HG03175 (cell line): ENCODE results near the gene ADAMTS17.

Experiments
- ATAC-seq: cut with Tn5 transposase; IDR thresholded peaks from one replicate; pipeline ENCODE4 v1.9.1; 2021; ENCODE audit warnings: mild to moderate bottlenecking, moderate library complexity; ENCODE audit not compliant: unreplicated experiment

The ADAMTS17 gene

GRCh38 chr15:100059521-100059920 lies 282.3 kb downstream of the ADAMTS17 start:
- no peak for ATAC-seq

- ATAC-seq: no peak
Measured at GRCh38 chr15:100059094-100059493, 282.7 kb downstream of the ADAMTS17 start.

- ATAC-seq: no peak
Measured at GRCh38 chr15:100058458-100058857, 283.3 kb downstream of the ADAMTS17 start.

- ATAC-seq: no peak
Measured at GRCh38 chr15:100057281-100057680, 284.5 kb downstream of the ADAMTS17 start.

- ATAC-seq: no peak
Measured at GRCh38 chr15:100056411-100057072, 285.2 kb downstream of the ADAMTS17 start.

- no peak for ATAC-seq
Measured at GRCh38 chr15:100055821-100056220, 286.0 kb downstream of the ADAMTS17 start.

GRCh38 chr15:100054539-100054938 lies 287.2 kb downstream of the ADAMTS17 start:
- no peak for ATAC-seq

GRCh38 chr15:100053474-100054121 lies 288.2 kb downstream of the ADAMTS17 start:
- ATAC-seq: no peak

GRCh38 chr15:100052716-100053473 lies 288.9 kb downstream of the ADAMTS17 start:
- ATAC-seq: no peak

GRCh38 chr15:100050877-100051786 lies 290.6 kb downstream of the ADAMTS17 start:
- no peak for ATAC-seq

GRCh38 chr15:100049936-100050876 lies 291.6 kb downstream of the ADAMTS17 start:
- ATAC-seq: no peak

GRCh38 chr15:100049483-100049882 lies 292.3 kb downstream of the ADAMTS17 start:
- ATAC-seq: no peak

GRCh38 chr15:100048736-100049135 lies 293.0 kb downstream of the ADAMTS17 start:
- no peak for ATAC-seq

GRCh38 chr15:100043692-100044091 lies 298.1 kb downstream of the ADAMTS17 start:
- no peak for ATAC-seq

- no peak for ATAC-seq
Measured at GRCh38 chr15:100043068-100043641, 298.6 kb downstream of the ADAMTS17 start.

- no peak for ATAC-seq
Measured at GRCh38 chr15:100042558-100042957, 299.2 kb downstream of the ADAMTS17 start.

- ATAC-seq: no peak
Measured at GRCh38 chr15:100041127-100041828, 300.5 kb downstream of the ADAMTS17 start.

GRCh38 chr15:100039994-100040393 lies 301.8 kb downstream of the ADAMTS17 start:
- no peak for ATAC-seq

GRCh38 chr15:100038736-100039135 lies 303.0 kb downstream of the ADAMTS17 start:
- ATAC-seq: no peak
